MM.1S (cell line): ENCODE measurements around the gene TAPBP.

Experiments used
- DNase-seq: peaks from one replicate; pipeline ENCODE4 v3.0.0-alpha.2; 2015
- H2AFZ ChIP-seq: fragments of 300-600 bp; sonication (generic); 2 replicates; pipeline ENCODE4 v1.6.0; 2016; ENCODE audit warnings: antibody characterized with exemption, low read length
- H3F3A ChIP-seq: fragments of 300-600 bp; sonication (generic); 2 replicates; pipeline ENCODE4 v1.6.1; 2016; ENCODE audit warnings: mild to moderate bottlenecking, antibody characterized with exemption, low read length, moderate library complexity, mixed read lengths; ENCODE audit not compliant: insufficient read depth
- H3K27ac ChIP-seq: fragments of 300-600 bp; sonication (generic); 2 replicates; pipeline ENCODE4 v1.5.1; 2016; ENCODE audit warnings: mild to moderate bottlenecking, low read length
- H3K27me3 ChIP-seq: fragments of 300-600 bp; sonication (generic); replicated peaks from 2 replicates; pipeline ENCODE4 v1.6.0; 2016; ENCODE audit warnings: low read length; ENCODE audit not compliant: insufficient read depth
- H3K36me3 ChIP-seq: fragments of 300-600 bp; sonication (generic); replicated peaks from 2 replicates; pipeline ENCODE4 v1.6.1; 2016; ENCODE audit warnings: mild to moderate bottlenecking, low read length, mixed read lengths; ENCODE audit not compliant: insufficient read depth
- H3K4me1 ChIP-seq: fragments of 300-600 bp; sonication (generic); 2 replicates; pipeline ENCODE4 v1.6.1; 2016; ENCODE audit warnings: low read length, mixed read lengths
- H3K4me2 ChIP-seq: fragments of 300-600 bp; sonication (generic); 2 replicates; pipeline ENCODE4 v1.6.0; 2016; ENCODE audit warnings: low read depth, low read length
- H3K4me3 ChIP-seq: fragments of 300-600 bp; sonication (generic); 2 replicates; pipeline ENCODE4 v1.5.1; 2016; ENCODE audit warnings: low read length, mixed read lengths
- H3K79me2 ChIP-seq: fragments of 300-600 bp; sonication (generic); 2 replicates; pipeline ENCODE4 v1.6.1; 2016; ENCODE audit warnings: mixed run types, low read length, mixed read lengths
- H3K9ac ChIP-seq: fragments of 300-600 bp; sonication (generic); 2 replicates; pipeline ENCODE4 v1.6.1; 2016; ENCODE audit warnings: low read length, mixed read lengths
- H3K9me2 ChIP-seq: fragments of 300-600 bp; sonication (generic); replicated peaks from 2 replicates; pipeline ENCODE4 v1.6.1; 2016; ENCODE audit warnings: mild to moderate bottlenecking, low read length, mixed read lengths; ENCODE audit not compliant: insufficient read depth
- H3K9me3 ChIP-seq: fragments of 300-600 bp; sonication (generic); replicated peaks from 2 replicates; pipeline ENCODE4 v1.6.1; 2016; ENCODE audit warnings: mild to moderate bottlenecking, low read length, mixed read lengths; ENCODE audit not compliant: insufficient read depth
- H4K20me1 ChIP-seq: fragments of 300-600 bp; sonication (generic); 2 replicates; pipeline ENCODE4 v1.6.1; 2016; ENCODE audit warnings: mild to moderate bottlenecking, low read length, moderate library complexity, mixed read lengths; ENCODE audit not compliant: insufficient read depth
- EZH2 ChIP-seq: fragments of 300-600 bp; sonication (generic); optimal IDR thresholded peaks from 2 replicates; pipeline ENCODE3; 2017; ENCODE audit warnings: low read depth, mild to moderate bottlenecking, antibody characterized with exemption, low read length, mixed read lengths
- EZH2phosphoT487 ChIP-seq: fragments of 300-600 bp; sonication (generic); IDR thresholded peaks from 2 replicates; pipeline ENCODE4 v1.6.1; 2018; ENCODE audit warnings: antibody characterized with exemption, low read length
- TF ChIP-seq, protein P1 (sequence below): fragments of 300-600 bp; sonication (generic); IDR thresholded peaks from 2 replicates; pipeline ENCODE4 v1.5.1; 2016; ENCODE audit warnings: antibody characterized with exemption, low read length, mixed read lengths

Gene TAPBP

GRCh38 chr6:33333666-33334065, 19.8 kb upstream of the TAPBP start:
- no peaks in the 10 kb centered on the region for H3K27me3 ChIP-seq
- H3K79me2 ChIP-seq = no peaks in the 10 kb centered on the region
- H3F3A ChIP-seq = no peaks in the 10 kb centered on the region
- DNase-seq = no peak
- H3K27ac ChIP-seq = no peak overlapping the region
- H3K4me3 ChIP-seq = no peak overlapping the region
- TF ChIP-seq EZH2phosphoT487 (no peak), EZH2 (no peak)
- TF ChIP-seq, protein P1, sequence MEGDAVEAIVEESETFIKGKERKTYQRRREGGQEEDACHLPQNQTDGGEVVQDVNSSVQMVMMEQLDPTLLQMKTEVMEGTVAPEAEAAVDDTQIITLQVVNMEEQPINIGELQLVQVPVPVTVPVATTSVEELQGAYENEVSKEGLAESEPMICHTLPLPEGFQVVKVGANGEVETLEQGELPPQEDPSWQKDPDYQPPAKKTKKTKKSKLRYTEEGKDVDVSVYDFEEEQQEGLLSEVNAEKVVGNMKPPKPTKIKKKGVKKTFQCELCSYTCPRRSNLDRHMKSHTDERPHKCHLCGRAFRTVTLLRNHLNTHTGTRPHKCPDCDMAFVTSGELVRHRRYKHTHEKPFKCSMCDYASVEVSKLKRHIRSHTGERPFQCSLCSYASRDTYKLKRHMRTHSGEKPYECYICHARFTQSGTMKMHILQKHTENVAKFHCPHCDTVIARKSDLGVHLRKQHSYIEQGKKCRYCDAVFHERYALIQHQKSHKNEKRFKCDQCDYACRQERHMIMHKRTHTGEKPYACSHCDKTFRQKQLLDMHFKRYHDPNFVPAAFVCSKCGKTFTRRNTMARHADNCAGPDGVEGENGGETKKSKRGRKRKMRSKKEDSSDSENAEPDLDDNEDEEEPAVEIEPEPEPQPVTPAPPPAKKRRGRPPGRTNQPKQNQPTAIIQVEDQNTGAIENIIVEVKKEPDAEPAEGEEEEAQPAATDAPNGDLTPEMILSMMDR = no peak
- H4K20me1 ChIP-seq = no peaks in the 10 kb centered on the region
- H3K36me3 ChIP-seq = no peaks in the 10 kb centered on the region
- no peaks in the 10 kb centered on the region for H3K4me1 ChIP-seq
- no peaks in the 10 kb centered on the region for H3K9me3 ChIP-seq
- no peak overlapping the region for H3K4me2 ChIP-seq
- no peak overlapping the region for H3K9ac ChIP-seq
- no peak overlapping the region for H2AFZ ChIP-seq
- H3K9me2 ChIP-seq = no peaks in the 10 kb centered on the region

DNA sequence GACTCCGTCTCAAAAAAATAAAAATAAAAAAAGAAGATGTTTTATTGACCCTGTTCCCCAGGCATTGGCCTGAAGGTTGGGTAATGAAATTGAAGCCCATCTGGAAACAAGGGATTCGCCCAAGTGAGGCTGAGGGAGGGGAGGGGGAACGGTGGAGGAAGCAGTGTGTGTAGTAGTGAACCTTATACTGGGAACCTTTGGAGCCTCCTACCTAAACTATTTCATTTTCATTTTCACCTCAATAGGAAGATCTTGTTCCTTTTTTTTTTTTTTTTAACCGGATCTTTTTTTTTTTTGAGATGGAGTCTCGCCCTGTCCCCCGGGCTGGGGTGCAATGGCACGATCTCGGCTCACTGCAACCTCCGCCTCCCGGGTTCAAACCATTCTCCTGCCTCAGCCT, 16.9 kb upstream of the TAPBP start:
- Histone ChIP-seq H3K9ac (no peak overlapping the region), H3K9me3 (no peaks in the 10 kb centered on the region), H4K20me1 (no peaks in the 10 kb centered on the region), H3K36me3 (no peaks in the 10 kb centered on the region), H3F3A (no peaks in the 10 kb centered on the region), H3K4me3 (no peak overlapping the region), H3K27me3 (no peaks in the 10 kb centered on the region), H2AFZ (no peak overlapping the region), H3K27ac (no peak overlapping the region), H3K4me2 (no peak overlapping the region), H3K79me2 (no peaks in the 10 kb centered on the region), H3K9me2 (no peaks in the 10 kb centered on the region), H3K4me1 (no peaks in the 10 kb centered on the region)
- no peak for DNase-seq
- TF ChIP-seq EZH2phosphoT487 (no peak), EZH2 (no peak)
- TF ChIP-seq, protein P1 = no peak

DNA sequence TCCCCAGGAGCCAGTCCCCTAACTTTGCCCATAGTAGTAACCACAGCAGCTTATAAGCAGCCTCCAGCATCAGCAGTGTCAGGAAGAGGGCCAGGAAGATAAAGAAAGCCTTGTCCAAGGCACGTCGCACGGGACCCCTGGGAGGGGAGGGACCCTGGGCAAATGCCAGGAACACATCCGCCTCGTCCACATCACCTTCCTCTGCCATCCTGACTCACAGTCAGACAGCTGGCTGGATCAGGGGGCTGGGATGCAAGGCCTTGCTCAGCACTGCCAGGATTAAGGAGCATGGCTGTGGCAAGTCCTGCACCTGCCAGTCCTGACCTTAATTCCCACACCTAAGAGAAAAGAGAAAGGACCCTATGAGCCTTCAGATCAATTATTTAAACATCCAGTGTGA, 15.2 kb upstream of the TAPBP start:
- H3K36me3 ChIP-seq = no peaks in the 10 kb centered on the region
- TF ChIP-seq EZH2 (no peak), EZH2phosphoT487 (no peak)
- TF ChIP-seq, protein P1 = no peak
- no peak for DNase-seq
- no peaks in the 10 kb centered on the region for H3K27me3 ChIP-seq
- no peaks in the 10 kb centered on the region for H3K79me2 ChIP-seq
- no peak overlapping the region for H3K27ac ChIP-seq
- H3K4me2 ChIP-seq = no peak overlapping the region
- no peaks in the 10 kb centered on the region for H3K9me3 ChIP-seq
- H3K4me3 ChIP-seq = no peak overlapping the region
- H3K9ac ChIP-seq = no peak overlapping the region
- H4K20me1 ChIP-seq = no peaks in the 10 kb centered on the region
- peaks cover 3% of the 10 kb centered on the region; the same call in 1 of the 2 replicates for H3F3A ChIP-seq
- H3K4me1 ChIP-seq = no peaks in the 10 kb centered on the region
- no peaks in the 10 kb centered on the region for H3K9me2 ChIP-seq
- H2AFZ ChIP-seq = no peak overlapping the region

GRCh38 chr6:33324125-33324524, 10.2 kb upstream of the TAPBP start:
- Histone ChIP-seq H3K4me3 (peak overlapping the region; percentile 97), H3F3A (peaks cover 19% of the 10 kb centered on the region), H3K4me1 (peaks cover 20% of the 10 kb centered on the region), H4K20me1 (no peaks in the 10 kb centered on the region), H3K27ac (peak overlapping the region; percentile 78), H3K27me3 (no peaks in the 10 kb centered on the region), H3K36me3 (peaks cover 9% of the 10 kb centered on the region), H3K4me2 (peak overlapping the region; percentile 97), H3K9me3 (no peaks in the 10 kb centered on the region), H3K9me2 (no peaks in the 10 kb centered on the region), H3K9ac (peak overlapping the region; percentile 95), H3K79me2 (peaks cover 37% of the 10 kb centered on the region), H2AFZ (peak overlapping the region; percentile 80)
- no peak for DNase-seq
- TF ChIP-seq EZH2 = no peak
- no peak for TF ChIP-seq EZH2phosphoT487
- TF ChIP-seq, protein P1 = no peak
